ENCODE data around the gene NFAM1.

DNA sequence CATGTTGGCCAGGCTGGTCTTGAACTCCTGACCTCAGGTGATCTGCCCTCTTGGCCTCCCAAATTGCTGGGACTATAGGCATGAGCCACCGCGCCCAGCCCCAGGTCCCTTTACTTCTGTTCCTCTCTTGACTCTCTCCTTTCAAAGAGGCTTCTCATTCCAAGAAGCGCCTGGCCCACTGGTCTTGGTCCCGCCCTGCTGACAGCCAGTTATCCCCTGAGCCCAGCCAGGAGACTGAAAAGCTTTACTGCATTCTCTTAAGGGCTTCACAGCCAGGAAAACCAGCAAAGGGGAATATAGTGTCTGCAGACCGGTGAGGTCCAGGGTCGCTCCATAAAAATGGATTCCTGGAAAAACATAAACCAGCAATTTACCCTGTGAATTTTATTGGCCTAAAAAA lies 68.3 kb downstream of the NFAM1 start:
- TF ChIP-seq, protein P1, sequence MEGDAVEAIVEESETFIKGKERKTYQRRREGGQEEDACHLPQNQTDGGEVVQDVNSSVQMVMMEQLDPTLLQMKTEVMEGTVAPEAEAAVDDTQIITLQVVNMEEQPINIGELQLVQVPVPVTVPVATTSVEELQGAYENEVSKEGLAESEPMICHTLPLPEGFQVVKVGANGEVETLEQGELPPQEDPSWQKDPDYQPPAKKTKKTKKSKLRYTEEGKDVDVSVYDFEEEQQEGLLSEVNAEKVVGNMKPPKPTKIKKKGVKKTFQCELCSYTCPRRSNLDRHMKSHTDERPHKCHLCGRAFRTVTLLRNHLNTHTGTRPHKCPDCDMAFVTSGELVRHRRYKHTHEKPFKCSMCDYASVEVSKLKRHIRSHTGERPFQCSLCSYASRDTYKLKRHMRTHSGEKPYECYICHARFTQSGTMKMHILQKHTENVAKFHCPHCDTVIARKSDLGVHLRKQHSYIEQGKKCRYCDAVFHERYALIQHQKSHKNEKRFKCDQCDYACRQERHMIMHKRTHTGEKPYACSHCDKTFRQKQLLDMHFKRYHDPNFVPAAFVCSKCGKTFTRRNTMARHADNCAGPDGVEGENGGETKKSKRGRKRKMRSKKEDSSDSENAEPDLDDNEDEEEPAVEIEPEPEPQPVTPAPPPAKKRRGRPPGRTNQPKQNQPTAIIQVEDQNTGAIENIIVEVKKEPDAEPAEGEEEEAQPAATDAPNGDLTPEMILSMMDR (conservative IDR thresholded peaks at IDR 0.05; ENCODE audit: low read depth in 2 of 2) = no peak
- TF ChIP-seq EZH2 (IDR thresholded peaks at IDR 0.05; ENCODE audit: low read depth, unreplicated experiment) = no peak
- TF ChIP-seq REST (IDR thresholded peaks at IDR 0.05; ENCODE audit: unreplicated experiment) = no peak
- no peak for TF ChIP-seq POLR2AphosphoS5 (IDR thresholded peaks at IDR 0.05; ENCODE audit: low read depth)
- no peak for TF ChIP-seq EZH2phosphoT487 (IDR thresholded peaks at IDR 0.05; ENCODE audit: unreplicated experiment)
- no peak for TF ChIP-seq CREB1 (CRISPR knock-in tag; IDR thresholded peaks at IDR 0.05; ENCODE audit: low read depth)
- no peak for TF ChIP-seq STAT1 (IDR thresholded peaks at IDR 0.05; ENCODE audit: unreplicated experiment)

All from GM23338 (cell line).